HepG2 (cell line): ENCODE measurements around the gene GPN2. TPM values are rescaled to one million over a fixed set of nuclear protein-coding genes. Genes with fewer than 3 reads are reported as not detected.

ENCODE experiments used
- ARID2 ChIP-seq: sonication (generic); formaldehyde crosslinking; IDR thresholded peaks from 2 replicates; pipeline ENCODE4 v1.8.1; 2022; ENCODE audit warnings: mild to moderate bottlenecking, missing genetic modification reagents, borderline replicate concordance
- DBP ChIP-seq: sonication (generic); formaldehyde crosslinking; IDR thresholded peaks from 2 replicates; pipeline ENCODE4 v1.4.0; 2020; ENCODE audit warnings: missing genetic modification reagents; ENCODE audit errors: not compliant biosample characterization
- DPF2 ChIP-seq: sonication (generic); formaldehyde crosslinking; IDR thresholded peaks from 2 replicates; pipeline ENCODE4 v1.4.0; 2020; ENCODE audit warnings: mild to moderate bottlenecking, low read depth, missing genetic modification reagents, borderline replicate concordance
- FOXK2 ChIP-seq: fragments of 450-650 bp; IDR thresholded peaks from 2 replicates; pipeline ENCODE4 v1.6.1; 2016
- HOXA5 ChIP-seq: sonication (generic); formaldehyde crosslinking; IDR thresholded peaks from 2 replicates; pipeline ENCODE4 v1.4.0; 2020; ENCODE audit warnings: missing genetic modification reagents
- MXD1 ChIP-seq: sonication (generic); formaldehyde crosslinking; IDR thresholded peaks from 2 replicates; pipeline ENCODE4 v1.4.0; 2020; ENCODE audit warnings: mild to moderate bottlenecking, missing genetic modification reagents
- MXI1 ChIP-seq: IDR thresholded peaks from 3 replicates; pipeline ENCODE4 v1.6.1; 2012; ENCODE audit warnings: low read depth, low read length, inconsistent platforms, borderline replicate concordance
- TGIF2 ChIP-seq: IDR thresholded peaks from 2 replicates; pipeline ENCODE4 v1.6.1; 2016; ENCODE audit warnings: control low read depth, missing compliant biosample characterization
- ZBTB40 ChIP-seq, 2 experiments: fragments of 450-650 bp in 1 of 2; sonication (generic) in 1 of 2; formaldehyde crosslinking in 1 of 2; IDR thresholded peaks; 2 replicates each; pipeline versions ENCODE4 v1.6.1 to v1.8.0; 2016 to 2022; ENCODE audit warnings: antibody characterized with exemption in 1 of 2, mild to moderate bottlenecking in 1 of 2, missing genetic modification reagents in 1 of 2
- ZFAT ChIP-seq: sonication (generic); formaldehyde crosslinking; conservative IDR thresholded peaks from 2 replicates; pipeline ENCODE4 v1.8.1; 2023; ENCODE audit warnings: missing genetic modification reagents, inconsistent platforms
- ZHX2 ChIP-seq, 2 experiments: sonication (generic) in 1 of 2; formaldehyde crosslinking in 1 of 2; IDR thresholded peaks; 2 replicates each; pipeline versions ENCODE4 v1.6.1 to v1.9.0; 2014 to 2022; ENCODE audit warnings: antibody characterized with exemption in 1 of 2, borderline replicate concordance in 1 of 2, inconsistent platforms in 1 of 2, low read depth in 1 of 2, missing genetic modification reagents in 1 of 2
- ZNF263 ChIP-seq: sonication (generic); formaldehyde crosslinking; IDR thresholded peaks from 2 replicates; pipeline ENCODE4 v1.4.0; 2020; ENCODE audit warnings: missing genetic modification reagents
- ZNF780A ChIP-seq: sonication (generic); formaldehyde crosslinking; IDR thresholded peaks from 2 replicates; pipeline ENCODE4 v1.8.0; 2022; ENCODE audit warnings: mild to moderate bottlenecking, missing genetic modification reagents, moderate library complexity
- polyA plus RNA-seq, 8 experiments: library from polyadenylated mRNA; depleted of rRNA in 3 of 8; stranded (reverse) in 7 of 8; unstranded in 1 of 8; fragments of >200 nt; fragmentation: Illumina TruSeq in 4 of 8; extraction: Trizol in 4 of 8; gene quantifications; 2 replicates each; pipeline versions ENCODE4 v1.2.1 to v1.2.3, GENCODE V29; 2011 to 2016; ENCODE audit warnings: low read depth in 4 of 8, missing spikeins in 1 of 8, mixed read lengths in 1 of 8; ENCODE audit not compliant: insufficient read depth in 1 of 8
- total RNA-seq, 5 experiments: library from RNA; depleted of rRNA; stranded (reverse); fragments of >200 nt; fragmentation: Illumina TruSeq; extraction: Trizol; gene quantifications; 2 replicates each; pipeline ENCODE4 v1.2.3, GENCODE V29; 2016; ENCODE audit warnings: low read depth in 1 of 5

Gene GPN2
- total and polyA plus RNA-seq, 2 of the 13 experiments (the other 11 are each of a cell fraction or from before 2014, with no cell fraction given) = 19.3 to 38.9 TPM

- TF ChIP-seq ZBTB40 (IDR thresholded peaks at IDR 0.05) (no peak), ZBTB40 (CRISPR knock-in tag; IDR thresholded peaks at IDR 0.05) (no peak), ZFAT (no peak), HOXA5 (CRISPR knock-in tag) (0 out of 2 replicates have a peak, but pooled peaks have one; percentile 2), ARID2 (CRISPR knock-in tag) (peak; percentile 16; the same call in 1 of the 2 replicates), FOXK2 (no peak), DPF2 (CRISPR knock-in tag) (no peak), DBP (CRISPR knock-in tag) (no peak), TGIF2 (no peak), MXD1 (CRISPR knock-in tag) (no peak), MXI1 (no peak), ZNF263 (CRISPR knock-in tag) (no peak), ZNF780A (CRISPR knock-in tag) (no peak), ZHX2 (IDR thresholded peaks at IDR 0.05; ENCODE audit: low read depth) (no peak), ZHX2 (CRISPR knock-in tag; IDR thresholded peaks at IDR 0.05; ENCODE audit: borderline replicate concordance) (no peak)
These were observed 23.3 kb upstream of the GPN2 start (continued) for GRCh38 chr1:26913389-26913753.
